Prostate gland (tissue), 2 donors: ENCODE measurements around the gene UBN1. TPM values are rescaled to one million over a fixed set of nuclear protein-coding genes. Genes with fewer than 3 reads are reported as not detected.
A peak's percentile ranks its signal among the peaks of the same experiment; 100 is the strongest.

Experiments
- DNase-seq: peaks from one replicate; pipeline ENCODE4 v3.0.0-alpha.2; 2019; ENCODE audit warnings: low spot score
- H3K27ac ChIP-seq, 2 donors: fragments of 200-600 bp; sonication (generic); 2 replicates each; pipeline ENCODE4 v1.5.1; 2017 to 2019
- H3K27me3 ChIP-seq: fragments of 200-600 bp; sonication (generic); replicated peaks from 2 replicates; pipeline ENCODE4 v1.5.1; 2019; ENCODE audit not compliant: insufficient read depth
- H3K36me3 ChIP-seq, 2 donors: fragments of 200-600 bp; sonication (generic); 1 replicate in 1 of 2; 2 replicates in 1 of 2; pipeline versions ENCODE4 v1.5.1 to v1.8.1; 2017 to 2019
- H3K4me1 ChIP-seq: fragments of 200-600 bp; sonication (generic); replicated peaks from 2 replicates; pipeline ENCODE4 v1.5.1; 2019
- H3K4me3 ChIP-seq, 2 donors: fragments of 200-600 bp; sonication (generic); 2 replicates each; pipeline ENCODE4 v1.5.1; 2017 to 2019
- H3K9me3 ChIP-seq: fragments of 200-600 bp; sonication (generic); 2 replicates; pipeline ENCODE4 v1.5.1; 2017
- CTCF ChIP-seq, 4 experiments: fragments of 200-600 bp in 2 of 4; fragments of 450-650 bp in 2 of 4; sonication (generic) in 2 of 4; IDR thresholded peaks; 1 replicate in 3 of 4; 2 replicates in 1 of 4; pipeline ENCODE4 v1.5.1; 2016 to 2019; ENCODE audit warnings: antibody characterized with exemption in 4 of 4, mild to moderate bottlenecking in 2 of 4, moderate library complexity in 2 of 4
- POLR2A ChIP-seq: fragments of 450-650 bp; IDR thresholded peaks from one replicate; pipeline ENCODE4 v1.6.1; 2016; ENCODE audit warnings: antibody characterized with exemption, mild to moderate bottlenecking
- POLR2AphosphoS5 ChIP-seq: sonication (generic); formaldehyde crosslinking; IDR thresholded peaks from one replicate; pipeline ENCODE4 v1.6.1; 2017; ENCODE audit warnings: antibody characterized with exemption
- WGBS: methylation state at CpG from one replicate; pipeline ENCODE4 v1.1.5; 2018; 5-methylcytosine and 5-hydroxymethylcytosine counted together
- intact Hi-C: fragments of 100-400 bp; cut with DNase I; formaldehyde crosslinking; loops from one replicate; pipeline ENCODE4 v1.14.2; 2022
- total RNA-seq, 2 donors: library from RNA; depleted of rRNA; stranded (reverse); fragments of >200 nt; gene quantifications; one replicate each; pipeline ENCODE4 v1.1.0, GENCODE V29; 2016

Gene UBN1
- total RNA-seq, 2 donors from 2014 or later = 28.2 to 56.9 TPM

GRCh38 chr16:4828567-4829321, 18.5 kb upstream of the UBN1 start:
- H3K27ac ChIP-seq = peak overlapping the region; percentile 10 to 35
- no peaks in the 10 kb centered on the region for H3K9me3 ChIP-seq
- intact Hi-C loops = no loop called here
- peaks cover 7% of the 10 kb centered on the region for H3K4me1 ChIP-seq
- H3K27me3 ChIP-seq = no peaks in the 10 kb centered on the region
- peaks cover 6 to 8% of the 10 kb centered on the region in 2 donors for H3K36me3 ChIP-seq
- peak; percentile 26 for DNase-seq
- TF ChIP-seq POLR2AphosphoS5 (peak; percentile 21), CTCF (IDR thresholded peaks at IDR 0.05) (no peak), POLR2A (no peak)
- 76% methylated on average over 11 of the region's 11 CpGs for WGBS
- no peak overlapping the region for H3K4me3 ChIP-seq

GRCh38 chr16:4830408-4830807, 16.9 kb upstream of the UBN1 start:
- Histone ChIP-seq H3K4me1 (peaks cover 7% of the 10 kb centered on the region), H3K36me3 (peaks cover 6 to 8% of the 10 kb centered on the region in 2 donors), H3K9me3 (no peaks in the 10 kb centered on the region), H3K27ac (no peak overlapping the region), H3K27me3 (no peaks in the 10 kb centered on the region), H3K4me3 (no peak overlapping the region)
- intact Hi-C loops = no loop called here
- no peak for DNase-seq
- WGBS = 86% methylated on average over 7 of the region's 7 CpGs
- TF ChIP-seq CTCF (IDR thresholded peaks at IDR 0.05) = no peak
- TF ChIP-seq POLR2A = no peak

DNA sequence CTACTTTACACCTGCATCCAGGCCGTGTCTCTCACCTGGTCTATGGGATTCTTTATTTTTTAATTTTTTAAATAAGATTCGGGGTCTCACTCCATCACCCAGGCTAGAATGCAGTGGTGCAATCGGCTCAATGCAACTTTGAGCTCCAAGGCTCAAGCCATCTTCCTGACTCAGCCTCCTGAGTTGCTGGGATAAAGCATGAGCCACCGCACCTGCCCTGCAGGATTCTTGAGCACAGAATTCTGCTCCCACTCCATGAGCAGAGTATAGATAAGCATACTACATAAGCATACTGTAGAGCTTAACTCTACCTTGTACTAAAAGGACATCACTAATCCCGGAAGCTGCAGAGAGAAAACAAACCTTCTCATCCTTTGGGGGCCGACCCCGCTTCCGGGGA, 15.7 kb upstream of the UBN1 start:
- Histone ChIP-seq H3K4me3 (no peak overlapping the region), H3K36me3 (peaks cover 6 to 8% of the 10 kb centered on the region in 2 donors), H3K4me1 (peaks cover 7% of the 10 kb centered on the region), H3K9me3 (no peaks in the 10 kb centered on the region), H3K27ac (no peak overlapping the region), H3K27me3 (no peaks in the 10 kb centered on the region)
- TF ChIP-seq POLR2A (no peak), CTCF (IDR thresholded peaks at IDR 0.05) (no peak), POLR2AphosphoS5 (no peak)
- no peak for DNase-seq
- WGBS = 98% methylated on average over 8 of the region's 8 CpGs
- intact Hi-C loops = no loop called here

DNA sequence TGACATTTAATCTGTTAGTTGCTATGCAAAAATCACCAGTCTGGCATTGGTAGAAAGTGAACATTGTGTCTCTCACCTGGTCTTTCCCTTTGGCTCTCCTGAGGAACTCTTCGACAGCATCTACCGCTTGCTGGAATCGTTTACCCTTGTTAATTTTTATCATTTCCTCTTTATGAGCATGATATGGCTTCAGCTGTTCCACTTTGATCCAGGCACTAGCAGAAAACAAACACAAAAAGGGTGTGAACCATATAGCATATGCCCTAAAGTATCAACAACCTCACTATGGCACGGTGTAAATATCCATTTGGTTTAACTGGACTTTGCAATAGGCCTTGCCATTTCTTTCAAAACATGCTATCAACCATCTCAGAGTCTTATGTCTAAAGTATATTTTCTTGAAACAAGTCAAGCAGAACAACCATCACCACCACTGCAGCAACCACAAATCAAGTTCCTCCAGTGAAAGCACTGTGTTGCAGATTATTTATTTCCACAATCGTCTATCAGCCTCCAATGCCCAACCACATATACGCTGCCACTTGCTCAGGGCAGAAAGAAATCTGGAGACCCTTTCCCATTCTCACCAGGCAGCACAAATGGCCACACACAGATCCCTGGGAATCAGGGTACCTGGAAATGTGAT, 14.5 kb upstream of the UBN1 start:
- intact Hi-C loops = no loop called here
- no peak overlapping the region for H3K4me3 ChIP-seq
- no peak overlapping the region for H3K27ac ChIP-seq
- H3K36me3 ChIP-seq = peaks cover 0 to 8% of the 10 kb centered on the region in 2 donors
- TF ChIP-seq POLR2A = no peak
- no peak for TF ChIP-seq CTCF (IDR thresholded peaks at IDR 0.05)
- TF ChIP-seq POLR2AphosphoS5 = no peak
- no peaks in the 10 kb centered on the region for H3K27me3 ChIP-seq
- H3K4me1 ChIP-seq = peaks cover 7% of the 10 kb centered on the region
- no peak for DNase-seq
- 71% methylated on average over 6 of the region's 6 CpGs for WGBS
- no peaks in the 10 kb centered on the region for H3K9me3 ChIP-seq

GRCh38 chr16:4833584-4833983, 13.7 kb upstream of the UBN1 start:
- no peak for DNase-seq
- intact Hi-C loops = no loop called here
- H3K27me3 ChIP-seq = no peaks in the 10 kb centered on the region
- 80% methylated on average over 1 of the region's 1 CpG for WGBS
- no peak for TF ChIP-seq CTCF (IDR thresholded peaks at IDR 0.05)
- no peak for TF ChIP-seq POLR2AphosphoS5
- no peak for TF ChIP-seq POLR2A
- H3K4me1 ChIP-seq = peaks cover 7% of the 10 kb centered on the region
- no peaks in the 10 kb centered on the region for H3K9me3 ChIP-seq
- no peak overlapping the region for H3K4me3 ChIP-seq
- no peak overlapping the region for H3K27ac ChIP-seq
- H3K36me3 ChIP-seq = peaks cover 5 to 8% of the 10 kb centered on the region in 2 donors
